Endodermal cell (in vitro differentiated cells): ENCODE data around the gene SSBP3. TPM values are rescaled to one million over a fixed set of nuclear protein-coding genes. Genes with fewer than 3 reads are reported as not detected.

Source experiments
- DNase-seq: peaks from one replicate; pipeline ENCODE4 v3.0.0-alpha.2; 2017
- H3K27ac ChIP-seq: 2 replicates; pipeline ENCODE4 v1.5.1; 2013; ENCODE audit warnings: mild to moderate bottlenecking, low read depth, low read length, moderate library complexity
- H3K27me3 ChIP-seq: 2 replicates; pipeline ENCODE4 v1.6.1; 2013; ENCODE audit warnings: mild to moderate bottlenecking, low read length, moderate library complexity; ENCODE audit not compliant: insufficient read depth, control insufficient read depth, poor library complexity, severe bottlenecking
- H3K36me3 ChIP-seq: 2 replicates; pipeline ENCODE4 v1.7.0; 2013; ENCODE audit warnings: mild to moderate bottlenecking, low read length, moderate library complexity; ENCODE audit not compliant: control insufficient read depth, insufficient read depth
- H3K4me1 ChIP-seq: one replicate; pipeline ENCODE4 v1.7.0; 2013; ENCODE audit warnings: low read length; ENCODE audit not compliant: control insufficient read depth, insufficient read depth
- H3K4me3 ChIP-seq: 2 replicates; pipeline ENCODE4 v1.5.1; 2013; ENCODE audit warnings: mild to moderate bottlenecking, low read length, moderate library complexity
- H3K9ac ChIP-seq: 2 replicates; pipeline ENCODE4 v1.6.1; 2013; ENCODE audit warnings: mild to moderate bottlenecking, low read length, moderate library complexity; ENCODE audit not compliant: poor library complexity, severe bottlenecking; ENCODE audit errors: extremely low read depth
- H3K9me3 ChIP-seq: 2 replicates; pipeline ENCODE4 v1.6.1; 2013; ENCODE audit warnings: mild to moderate bottlenecking, low read length, moderate library complexity; ENCODE audit not compliant: control insufficient read depth
- H3K27ac Mint-ChIP-seq: 2 replicates; pipeline ENCODE4 v1.8.0; 2020; ENCODE audit warnings: mixed read lengths
- H3K27me3 Mint-ChIP-seq: 2 replicates; pipeline ENCODE4 v1.8.0; 2021; ENCODE audit warnings: mild to moderate bottlenecking, mixed read lengths; ENCODE audit not compliant: insufficient read depth
- H3K36me3 Mint-ChIP-seq: 2 replicates; pipeline ENCODE4 v1.8.0; 2020; ENCODE audit warnings: low read depth, mixed read lengths
- H3K4me1 Mint-ChIP-seq: 2 replicates; pipeline ENCODE4 v1.8.0; 2020; ENCODE audit warnings: mixed read lengths
- H3K4me3 Mint-ChIP-seq: 2 replicates; pipeline ENCODE4 v1.8.0; 2020; ENCODE audit warnings: mild to moderate bottlenecking, moderate library complexity, mixed read lengths
- H3K9me3 Mint-ChIP-seq: 2 replicates; pipeline ENCODE4 v1.8.0; 2020; ENCODE audit warnings: mild to moderate bottlenecking, mixed read lengths
- CTCF ChIP-seq: fragments of 200-600 bp; sonication (generic); conservative IDR thresholded peaks from 2 replicates; pipeline ENCODE4 v1.5.0; 2021; ENCODE audit warnings: antibody characterized with exemption, mild to moderate bottlenecking
- WGBS, 2 experiments: methylation state at CpG; one replicate each; pipeline versions ENCODE4 v1.1.5 to v1.1.7; 2013; ENCODE audit warnings: missing lambda C conversion rate in 2 of 2, mixed read lengths in 1 of 2; ENCODE audit not compliant: insufficient coverage in 1 of 2, insufficient read length in 1 of 2; 5-methylcytosine and 5-hydroxymethylcytosine counted together
- total RNA-seq, 2 donors: library from RNA; stranded (reverse); fragmentation: NEBNext Ultra II Directional in 1 of 2; extraction: Animal tissue kit (Norgen Biotek cat#: 25700) in 1 of 2; gene quantifications; 2 replicates in 1 of 2; 3 replicates in 1 of 2; pipeline ENCODE4 v1.2.1, GENCODE V29; 2021

Gene SSBP3
- total RNA-seq, 2 donors from 2014 or later = 342 TPM

GRCh38 chr1:54225378-54225777 lies 180.8 kb downstream of the SSBP3 start:
- peaks cover 35% of the 10 kb centered on the region for H3K4me1 Mint-ChIP-seq
- H3K36me3 ChIP-seq = peaks cover 56% of the 10 kb centered on the region
- H3K27me3 ChIP-seq = no peaks in the 10 kb centered on the region
- H3K27ac ChIP-seq = no peak overlapping the region
- H3K27me3 Mint-ChIP-seq = no peaks in the 10 kb centered on the region
- no peak overlapping the region for H3K4me3 ChIP-seq
- H3K4me3 Mint-ChIP-seq = no peak overlapping the region
- peaks cover 45% of the 10 kb centered on the region for H3K36me3 Mint-ChIP-seq
- no peak for DNase-seq
- WGBS, 2 experiments = 92 to 95% methylated on average over 3 to 6 of the region's 6 CpGs
- TF ChIP-seq CTCF = no peak
- H3K27ac Mint-ChIP-seq = peak overlapping the region; percentile 63
- no peaks in the 10 kb centered on the region for H3K9me3 ChIP-seq
- no peaks in the 10 kb centered on the region for H3K4me1 ChIP-seq
- H3K9me3 Mint-ChIP-seq = no peaks in the 10 kb centered on the region
- H3K9ac ChIP-seq = no peak overlapping the region

- peaks cover 2% of the 10 kb centered on the region for H3K4me1 ChIP-seq
- peak; percentile 48 for DNase-seq
- H3K4me3 Mint-ChIP-seq = no peak overlapping the region
- H3K27ac Mint-ChIP-seq = peak overlapping the region; percentile 63
- H3K36me3 ChIP-seq = peaks cover 49% of the 10 kb centered on the region
- H3K4me1 Mint-ChIP-seq = peaks cover 45% of the 10 kb centered on the region
- H3K9me3 ChIP-seq = no peaks in the 10 kb centered on the region
- H3K9ac ChIP-seq = no peak overlapping the region
- no peaks in the 10 kb centered on the region for H3K9me3 Mint-ChIP-seq
- peak overlapping the region; percentile 67 for H3K27ac ChIP-seq
- no peak overlapping the region for H3K4me3 ChIP-seq
- TF ChIP-seq CTCF = no peak
- peaks cover 41% of the 10 kb centered on the region for H3K36me3 Mint-ChIP-seq
- WGBS, 2 experiments = 93 to 100% methylated on average over 6 of the region's 6 CpGs
- H3K27me3 Mint-ChIP-seq = no peaks in the 10 kb centered on the region
- H3K27me3 ChIP-seq = no peaks in the 10 kb centered on the region
Measured at GRCh38 chr1:54224233-54224632, 182.0 kb downstream of the SSBP3 start.

- H3K27me3 Mint-ChIP-seq = no peaks in the 10 kb centered on the region
- peaks cover 47% of the 10 kb centered on the region for H3K4me1 Mint-ChIP-seq
- Histone ChIP-seq H3K4me3 (no peak overlapping the region), H3K27me3 (no peaks in the 10 kb centered on the region), H3K4me1 (peaks cover 2% of the 10 kb centered on the region), H3K9me3 (no peaks in the 10 kb centered on the region), H3K9ac (no peak overlapping the region), H3K36me3 (peaks cover 45% of the 10 kb centered on the region), H3K27ac (peak overlapping the region; percentile 67)
- peak; percentile 63 for DNase-seq
- WGBS, 2 experiments = 94 to 95% methylated on average over 14 to 16 of the region's 16 CpGs
- H3K9me3 Mint-ChIP-seq = no peaks in the 10 kb centered on the region
- H3K4me3 Mint-ChIP-seq = no peak overlapping the region
- no peak for TF ChIP-seq CTCF
- H3K27ac Mint-ChIP-seq = peak overlapping the region; percentile 63
- peaks cover 39% of the 10 kb centered on the region for H3K36me3 Mint-ChIP-seq
Measured at GRCh38 chr1:54223441-54224202, 182.6 kb downstream of the SSBP3 start.
